Effector memory CD4-positive, alpha-beta T cell (primary cell): ENCODE data around the gene ARHGEF17.

ENCODE experiments used
- DNase-seq, 3 donors: peaks; one replicate each; pipeline ENCODE4 v3.0.0-alpha.2; 2020
- H3K27ac ChIP-seq: 2 replicates; pipeline ENCODE4 v1.7.0; 2013; ENCODE audit warnings: mild to moderate bottlenecking, low read length, moderate library complexity; ENCODE audit not compliant: insufficient read depth, poor library complexity, severe bottlenecking
- H3K27me3 ChIP-seq: replicated peaks from 2 replicates; pipeline ENCODE4 v1.7.0; 2013; ENCODE audit warnings: mild to moderate bottlenecking, low read length; ENCODE audit not compliant: insufficient read depth, control insufficient read depth, poor library complexity, severe bottlenecking
- H3K36me3 ChIP-seq: 2 replicates; pipeline ENCODE4 v1.7.0; 2013; ENCODE audit warnings: mild to moderate bottlenecking, low read length, moderate library complexity; ENCODE audit not compliant: control insufficient read depth, insufficient read depth
- H3K4me1 ChIP-seq: 2 replicates; pipeline ENCODE4 v1.7.0; 2013; ENCODE audit warnings: low read length, mild to moderate bottlenecking; ENCODE audit not compliant: control insufficient read depth, insufficient read depth, poor library complexity, severe bottlenecking
- H3K4me3 ChIP-seq: 2 replicates; pipeline ENCODE4 v1.7.0; 2013; ENCODE audit warnings: low read length, low read depth, mild to moderate bottlenecking; ENCODE audit not compliant: insufficient read depth, poor library complexity, severe bottlenecking
- H3K9me3 ChIP-seq: 2 replicates; pipeline ENCODE4 v1.7.0; 2013; ENCODE audit warnings: mild to moderate bottlenecking, low read length, moderate library complexity; ENCODE audit not compliant: control insufficient read depth

The ARHGEF17 gene

DNA sequence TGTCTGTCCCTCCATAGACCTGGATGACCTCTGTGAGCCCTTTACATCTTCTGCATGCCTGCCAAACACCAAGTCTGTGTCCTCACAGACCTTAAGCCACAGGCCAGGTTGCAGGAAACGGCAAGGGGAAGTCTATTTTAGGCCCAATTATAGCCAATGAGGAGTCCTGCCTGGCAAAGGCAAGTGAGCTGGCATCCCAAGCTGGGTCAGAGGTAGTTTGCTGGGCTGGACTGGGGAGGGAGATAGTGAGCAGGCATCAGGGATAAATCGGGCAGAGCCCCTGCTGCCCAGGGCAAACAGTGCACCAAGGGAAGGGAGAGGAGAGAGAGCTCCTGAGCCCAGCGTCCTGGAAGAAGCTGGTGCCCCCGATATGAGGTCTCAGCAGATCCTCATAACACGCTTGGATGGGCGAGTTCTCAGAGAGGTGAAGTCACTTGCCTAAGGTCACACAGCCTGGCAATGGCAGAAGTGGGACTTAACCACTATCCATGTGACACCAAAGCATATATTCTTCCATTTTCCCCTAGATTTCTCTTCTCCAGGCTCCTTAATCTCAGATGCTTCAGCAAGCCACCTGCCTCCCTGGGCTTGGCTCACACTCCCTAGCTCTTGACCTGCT lies 64.4 kb downstream of the ARHGEF17 start:
- H3K27me3 ChIP-seq = no peaks in the 10 kb centered on the region
- H3K27ac ChIP-seq = no peak overlapping the region
- no peak overlapping the region for H3K4me3 ChIP-seq
- DNase-seq = no peak
- H3K4me1 ChIP-seq = peaks cover 19% of the 10 kb centered on the region
- no peaks in the 10 kb centered on the region for H3K9me3 ChIP-seq
- no peaks in the 10 kb centered on the region for H3K36me3 ChIP-seq

DNA sequence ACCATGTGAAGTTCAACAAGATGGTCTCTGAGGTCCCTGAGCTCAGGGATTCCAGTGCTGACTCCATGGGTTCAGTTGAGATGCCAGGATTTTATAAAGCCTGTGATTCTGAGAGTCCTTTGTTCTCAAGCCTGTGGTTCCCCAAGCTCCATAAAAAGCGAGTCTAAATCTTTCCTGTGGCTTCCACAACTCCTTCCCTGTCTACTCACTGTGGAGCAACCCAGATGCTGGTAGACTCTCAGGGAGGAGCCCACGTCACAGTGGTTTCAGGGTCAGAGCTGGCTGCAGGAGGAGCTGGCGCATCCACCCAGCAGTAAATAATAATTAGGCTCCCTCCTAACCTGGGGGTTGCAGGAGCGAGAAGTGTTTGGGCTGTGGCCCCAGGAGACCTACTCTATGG lies 66.1 kb downstream of the ARHGEF17 start:
- Histone ChIP-seq H3K4me1 (peaks cover 17% of the 10 kb centered on the region), H3K27me3 (no peaks in the 10 kb centered on the region), H3K36me3 (no peaks in the 10 kb centered on the region), H3K27ac (no peak overlapping the region), H3K4me3 (no peak overlapping the region), H3K9me3 (no peaks in the 10 kb centered on the region)
- DNase-seq = no peak

DNA sequence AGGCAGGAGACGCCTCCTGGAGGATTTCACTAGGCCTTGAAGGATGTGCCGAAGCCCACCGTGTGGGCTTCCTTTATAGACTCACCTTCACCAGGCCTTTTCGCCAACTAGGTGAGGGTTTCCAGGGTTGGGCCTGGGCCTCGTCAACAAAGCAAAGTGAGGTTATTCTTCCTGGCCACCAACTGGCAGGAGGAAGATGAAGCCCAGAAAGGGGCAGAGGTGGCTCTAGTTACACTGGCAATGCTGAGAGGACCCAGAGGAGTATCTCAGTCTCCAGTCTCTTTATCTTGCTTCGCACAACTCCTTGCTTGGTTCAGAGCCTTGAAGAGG lies 67.7 kb downstream of the ARHGEF17 start:
- H3K27me3 ChIP-seq = no peaks in the 10 kb centered on the region
- no peaks in the 10 kb centered on the region for H3K36me3 ChIP-seq
- H3K9me3 ChIP-seq = no peaks in the 10 kb centered on the region
- no peak for DNase-seq
- H3K4me1 ChIP-seq = peaks cover 17% of the 10 kb centered on the region
- peak overlapping the region; percentile 20 for H3K4me3 ChIP-seq
- H3K27ac ChIP-seq = peak overlapping the region; percentile 92

DNA sequence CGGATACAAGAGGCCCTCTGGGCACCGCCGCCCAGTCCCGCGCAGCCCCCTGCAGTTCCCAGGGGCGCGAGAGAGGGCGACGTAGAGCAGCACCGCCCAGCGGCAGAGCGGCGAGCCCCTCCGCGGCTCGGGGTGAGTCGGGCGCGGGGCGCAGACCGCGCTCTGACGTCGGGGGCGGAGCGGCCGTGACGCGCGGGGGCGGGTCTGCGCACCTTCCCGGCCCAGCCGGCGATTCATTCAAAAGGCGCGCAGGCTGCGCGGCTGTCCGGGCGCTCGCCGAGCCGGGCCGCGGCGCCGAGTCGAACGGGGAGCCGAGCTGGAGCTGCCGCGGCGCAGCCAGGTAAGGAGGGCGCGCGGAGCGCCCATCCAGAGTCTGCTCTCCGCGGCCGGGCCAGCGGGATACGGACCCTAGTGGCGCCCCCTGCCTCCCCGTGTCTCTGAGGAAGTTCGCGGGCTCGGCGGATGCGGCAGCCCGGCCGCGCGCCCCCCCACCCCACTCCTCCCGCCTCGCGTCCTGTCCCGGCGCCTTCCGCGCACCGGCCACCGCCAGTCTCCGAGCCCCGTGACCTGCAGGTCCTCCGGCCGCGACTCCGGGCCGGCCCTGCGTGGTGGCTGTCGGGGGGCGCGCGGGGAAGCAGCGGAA lies 68.2 kb downstream of the ARHGEF17 start, which contains the start of gene RELT:
TSS of gene RELT (plus strand) at position 240 of the 643 bp plus-strand sequence. CDS start 12,738 bp downstream, outside the sequence.
- H3K36me3 ChIP-seq = no peaks in the 10 kb centered on the region
- peak; percentile 86 to 89 (median 86) for DNase-seq
- peak within 1 kb of the TSS; percentile 92 for H3K27ac ChIP-seq
- peaks cover 17% of the 10 kb centered on the region for H3K4me1 ChIP-seq
- H3K4me3 ChIP-seq = peak within 1 kb of the TSS; percentile 84
- no peaks in the 10 kb centered on the region for H3K27me3 ChIP-seq
- H3K9me3 ChIP-seq = no peaks in the 10 kb centered on the region

DNA sequence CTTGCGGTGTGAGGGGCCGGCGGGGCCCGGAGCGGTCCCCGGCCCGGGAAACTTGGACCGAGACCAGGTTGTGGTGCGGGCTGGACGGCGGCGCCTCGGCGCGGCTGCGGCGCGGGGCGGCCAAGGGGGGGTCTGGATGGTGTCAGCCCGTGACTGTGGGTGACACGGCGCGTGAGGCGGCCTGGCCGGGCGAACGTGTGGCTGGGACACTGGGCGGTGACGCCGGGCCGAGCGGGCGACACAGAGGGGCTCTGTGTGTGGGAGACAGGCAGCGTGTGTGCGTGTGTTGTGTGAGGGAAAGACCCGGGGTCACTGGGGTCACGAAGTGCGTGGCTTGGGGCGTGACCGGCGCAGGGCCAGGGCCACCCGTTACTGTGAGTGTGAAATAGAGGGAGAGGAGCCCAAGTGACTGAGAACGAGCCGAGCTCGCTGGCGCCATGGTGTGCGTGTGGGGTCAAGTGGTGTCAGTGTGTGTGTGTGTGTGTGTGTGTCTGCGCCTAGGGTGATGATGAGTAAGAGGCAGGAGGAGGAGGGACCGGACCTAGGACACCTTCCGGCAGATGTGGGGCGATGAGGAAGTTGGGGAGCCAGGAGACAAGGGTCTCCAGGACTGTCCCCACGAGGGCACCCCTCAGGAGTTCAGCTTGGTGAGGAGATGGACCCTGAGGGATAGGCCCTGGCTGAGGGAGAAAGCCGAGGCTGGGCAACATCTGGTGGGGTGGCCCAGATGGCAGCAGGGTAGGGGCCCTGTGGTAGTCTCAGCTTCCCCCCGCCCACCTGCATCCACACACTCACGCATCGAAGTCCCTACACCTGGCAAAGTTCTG lies 68.9 kb downstream of the ARHGEF17 start:
- peak; percentile 45 to 57 (median 53) for DNase-seq
- H3K4me3 ChIP-seq = peak overlapping the region; percentile 84
- peak overlapping the region; percentile 92 for H3K27ac ChIP-seq
- no peaks in the 10 kb centered on the region for H3K36me3 ChIP-seq
- no peaks in the 10 kb centered on the region for H3K27me3 ChIP-seq
- peaks cover 20% of the 10 kb centered on the region for H3K4me1 ChIP-seq
- no peaks in the 10 kb centered on the region for H3K9me3 ChIP-seq

DNA sequence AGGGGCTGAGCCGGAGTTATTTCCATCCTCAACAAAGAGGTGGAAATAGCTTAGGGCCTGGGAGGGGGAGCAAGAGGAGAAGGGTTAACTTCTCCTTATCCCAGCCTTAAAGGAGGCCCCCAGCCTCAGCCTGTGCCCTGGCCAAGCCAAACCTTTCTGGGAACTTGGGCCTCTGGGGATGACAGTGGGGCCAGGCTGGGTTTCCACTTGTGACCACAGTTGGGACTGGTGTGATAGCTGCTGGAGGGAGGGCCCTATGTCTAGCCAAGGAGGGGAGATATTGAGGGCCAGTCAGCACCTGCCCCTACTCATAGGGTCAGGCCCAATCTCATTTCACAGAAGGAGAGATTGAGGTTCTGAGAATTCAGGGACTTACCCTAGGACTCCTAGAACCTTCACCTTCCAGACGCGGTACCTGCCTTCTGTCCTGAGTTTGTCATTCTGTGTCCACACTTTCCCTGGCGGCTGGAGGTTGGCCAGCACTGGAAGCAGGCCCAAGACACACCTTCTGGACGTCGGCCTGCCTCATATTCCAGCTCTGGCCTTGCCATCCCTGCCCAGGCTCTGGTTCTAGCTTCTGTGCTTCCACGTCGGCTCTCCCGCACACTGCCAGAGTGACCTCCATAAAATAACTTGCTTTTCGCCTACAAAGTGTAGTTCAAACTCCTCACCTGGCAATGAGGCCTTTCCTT lies 71.3 kb downstream of the ARHGEF17 start:
- Histone ChIP-seq H3K27ac (no peak overlapping the region), H3K36me3 (no peaks in the 10 kb centered on the region), H3K27me3 (no peaks in the 10 kb centered on the region), H3K4me3 (no peak overlapping the region), H3K4me1 (peaks cover 43% of the 10 kb centered on the region), H3K9me3 (no peaks in the 10 kb centered on the region)
- no peak for DNase-seq

DNA sequence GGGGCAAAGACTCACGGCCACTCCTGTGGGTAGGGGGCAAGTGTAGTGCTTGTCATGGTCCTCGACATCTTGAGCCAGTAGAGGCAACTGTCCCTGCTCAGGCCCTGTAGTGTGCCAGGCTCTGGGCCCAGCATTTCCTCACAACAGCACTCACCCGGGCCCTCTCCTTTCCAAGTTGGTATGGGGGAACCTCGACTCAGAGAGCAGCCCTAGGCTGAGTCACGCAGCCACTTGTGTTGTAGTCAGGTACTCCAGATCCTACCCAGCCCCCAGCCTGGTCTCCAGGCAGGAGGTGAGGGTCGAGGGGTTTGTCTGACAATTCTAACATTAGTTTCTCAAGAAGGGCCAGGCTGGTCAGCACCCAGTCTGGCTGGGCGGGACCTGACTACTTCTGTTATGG lies 72.3 kb downstream of the ARHGEF17 start:
- no peaks in the 10 kb centered on the region for H3K9me3 ChIP-seq
- H3K27ac ChIP-seq = no peak overlapping the region
- no peak overlapping the region for H3K4me3 ChIP-seq
- no peak for DNase-seq
- H3K4me1 ChIP-seq = peaks cover 52% of the 10 kb centered on the region
- no peaks in the 10 kb centered on the region for H3K36me3 ChIP-seq
- H3K27me3 ChIP-seq = no peaks in the 10 kb centered on the region

DNA sequence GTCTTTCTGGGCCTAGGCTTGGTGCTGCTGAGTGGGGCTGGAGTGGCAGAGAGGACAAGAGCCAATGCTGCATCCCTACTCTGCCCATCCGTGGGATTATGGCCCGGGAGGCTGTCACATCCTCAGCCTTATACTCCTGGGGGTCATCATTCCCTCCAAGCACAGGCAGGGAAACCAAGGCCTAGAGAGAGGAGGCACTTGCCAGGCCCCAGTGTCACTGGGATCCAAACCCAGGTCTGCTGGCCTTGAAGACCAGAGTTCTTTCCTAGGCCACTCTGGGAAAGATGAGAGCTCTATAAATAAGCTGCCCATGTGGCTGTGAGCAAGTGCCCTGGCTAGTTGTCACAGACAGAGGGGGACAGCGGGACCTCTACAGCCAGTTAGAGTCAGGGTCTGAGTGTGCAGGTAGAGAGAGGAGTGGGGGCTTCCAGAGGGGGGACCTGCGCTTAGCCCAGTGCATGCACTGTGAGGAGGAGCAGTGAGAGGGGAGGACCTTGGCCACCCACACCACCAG lies 72.9 kb downstream of the ARHGEF17 start:
- Histone ChIP-seq H3K4me1 (peaks cover 50% of the 10 kb centered on the region), H3K27ac (no peak overlapping the region), H3K4me3 (no peak overlapping the region), H3K27me3 (no peaks in the 10 kb centered on the region), H3K36me3 (no peaks in the 10 kb centered on the region), H3K9me3 (no peaks in the 10 kb centered on the region)
- DNase-seq = no peak

DNA sequence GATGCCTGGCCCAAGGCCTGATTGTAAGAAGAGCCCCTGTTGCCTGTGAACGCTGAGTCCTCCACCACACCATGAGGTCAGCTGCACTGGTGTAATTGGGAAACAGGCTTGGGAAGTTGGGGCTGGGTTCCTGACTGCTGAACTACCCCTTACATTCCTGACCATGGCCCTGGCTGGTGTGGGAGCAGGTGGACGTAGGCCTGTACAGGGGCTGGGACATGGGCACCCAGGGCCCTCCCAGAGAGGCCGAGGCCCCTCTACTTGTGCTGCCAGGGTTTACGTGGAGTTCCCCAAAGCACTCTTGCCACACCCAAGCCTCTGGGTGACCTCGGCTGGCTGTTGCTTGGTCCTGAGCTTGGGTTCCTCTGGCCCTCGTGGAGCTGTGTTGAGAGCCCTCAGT lies 73.5 kb downstream of the ARHGEF17 start:
- no peak overlapping the region for H3K27ac ChIP-seq
- H3K9me3 ChIP-seq = no peaks in the 10 kb centered on the region
- no peaks in the 10 kb centered on the region for H3K36me3 ChIP-seq
- no peak for DNase-seq
- peaks cover 54% of the 10 kb centered on the region for H3K4me1 ChIP-seq
- no peak overlapping the region for H3K4me3 ChIP-seq
- H3K27me3 ChIP-seq = no peaks in the 10 kb centered on the region
